A549 (cell line): ENCODE data around the gene SMPDL3B.

Experiments used
- CBX8 ChIP-seq: fragments of 200-600 bp; sonication (generic); IDR thresholded peaks from 2 replicates; pipeline ENCODE4 v1.6.1; 2016
- CTCF ChIP-seq: fragments of >200 bp; sonication (Bioruptor Twin); formaldehyde crosslinking; IDR thresholded peaks from 3 replicates; pipeline ENCODE4 v1.5.1; 2016
- ESRRA ChIP-seq: fragments of 150-350 bp; IDR thresholded peaks from 2 replicates; pipeline ENCODE4 v1.6.1; 2014; ENCODE audit warnings: mild to moderate bottlenecking, low read length, borderline replicate concordance
- HMGXB4 ChIP-seq: fragments of 250-450 bp; sonication (Bioruptor Pico); IDR thresholded peaks from 2 replicates; pipeline ENCODE4 v1.5.0; 2021; ENCODE audit warnings: mild to moderate bottlenecking, moderate library complexity, borderline replicate concordance
- POLR2AphosphoS2 ChIP-seq: conservative IDR thresholded peaks from 2 replicates; pipeline ENCODE4 v1.6.1; 2012; ENCODE audit warnings: low read length, improper control_type of control experiment, inconsistent platforms
- SMC3 ChIP-seq: fragments of >200 bp; sonication (Bioruptor Twin); formaldehyde crosslinking; IDR thresholded peaks from 3 replicates; pipeline ENCODE4 v1.6.1; 2018; ENCODE audit warnings: inconsistent platforms
- ZC3H11A ChIP-seq: fragments of 450-650 bp; IDR thresholded peaks from 2 replicates; pipeline ENCODE4 v1.6.1; 2014; ENCODE audit warnings: antibody characterized with exemption, mild to moderate bottlenecking
- ZFP36 ChIP-seq: fragments of 450-650 bp; IDR thresholded peaks from 2 replicates; pipeline ENCODE4 v1.6.1; 2014; ENCODE audit warnings: borderline replicate concordance; ENCODE audit not compliant: partially characterized antibody

- TF ChIP-seq SMC3: no peak
- TF ChIP-seq ZFP36: no peak
- no peak for TF ChIP-seq ESRRA
- no peak for TF ChIP-seq CTCF
- TF ChIP-seq CBX8: no peak
- TF ChIP-seq POLR2AphosphoS2: no peak
- TF ChIP-seq ZC3H11A: no peak
- TF ChIP-seq HMGXB4 (CRISPR knock-in tag): no peak
These were observed 64.3 kb downstream of the SMPDL3B start for GRCh38 chr1:27999055-27999454.
